K562 (cell line): ENCODE data around the gene GPR149. TPM values are rescaled to one million over a fixed set of nuclear protein-coding genes. Genes with fewer than 3 reads are reported as not detected.

Source experiments
- ATAC-seq: fragments of 200-7000 bp; cut with Tn5 transposase; 3 replicates; pipeline ENCODE4 v1.9.1; 2020; ENCODE audit warnings: moderate library complexity
- BruUV-seq: library from RNA; stranded (reverse); fragments of 400-500 nt; replicated peaks from 2 replicates; lab custom pipeline; 2021; lab: Mats Ljungman, UMichigan
- CTCF ChIA-PET: fragments of 300-600 bp; formaldehyde crosslinking; extraction: SDS; loops from one replicate; lab custom pipeline; 2021; ENCODE audit warnings: low intra/inter-chr PET ratio; lab: Yijun Ruan, JAX
- POLR2A ChIA-PET: fragments of 300-600, 350-650 bp; sonication (Branson Sonifier 250); formaldehyde crosslinking; extraction: SDS; loops from one replicate; lab custom pipeline; 2021; ENCODE audit warnings: antibody characterized with exemption, inconsistent platforms; lab: Yijun Ruan, JAX
- DNase-seq, 4 experiments: peaks; one replicate each; pipeline versions ENCODE4 v3.0.0 to v3.0.0-alpha.2; 2011 to 2018; ENCODE audit warnings: low spot score in 3 of 4, mixed read lengths in 3 of 4; ENCODE audit errors: extremely low read depth in 1 of 4
- FAIRE-seq: peaks from 2 replicates; lab custom pipeline; 2011; peaks lifted over from hg19 to GRCh38; lab: Jason Lieb, UNC
- H2AFZ ChIP-seq: 2 replicates; pipeline ENCODE4 v1.6.0; 2011; ENCODE audit warnings: low read depth, low read length, control low read depth, inconsistent platforms
- H3K27ac ChIP-seq: fragments of 200-600 bp; 3 replicates; pipeline ENCODE4 v1.8.0; 2011; ENCODE audit warnings: low read depth, mild to moderate bottlenecking, control low read depth, inconsistent platforms, low read length, moderate library complexity, mixed read lengths; ENCODE audit errors: extremely low read depth
- H3K27me3 ChIP-seq, 2 experiments: fragments of 300-600 bp in 1 of 2; 2 replicates in 1 of 2; 3 replicates in 1 of 2; pipeline versions ENCODE4 v1.6.0 to v1.8.0; 2011; ENCODE audit warnings: inconsistent platforms in 2 of 2, low read length in 2 of 2, mild to moderate bottlenecking in 1 of 2, mixed read lengths in 1 of 2, moderate library complexity in 1 of 2; ENCODE audit not compliant: control insufficient read depth in 2 of 2, insufficient read depth in 2 of 2
- H3K36me3 ChIP-seq: fragments of 300-600 bp; 3 replicates; pipeline ENCODE4 v1.8.0; 2011; ENCODE audit warnings: mild to moderate bottlenecking, low read length, inconsistent platforms; ENCODE audit not compliant: control insufficient read depth, insufficient read depth
- H3K4me1 ChIP-seq, 2 experiments: fragments of 200-600 bp in 1 of 2; replicated peaks in 1 of 2; 2 replicates in 1 of 2; 3 replicates in 1 of 2; pipeline versions ENCODE4 v1.5.1 to v1.8.0; 2011; ENCODE audit warnings: inconsistent platforms in 2 of 2, low read length in 2 of 2, mild to moderate bottlenecking in 1 of 2, mixed read lengths in 1 of 2, moderate library complexity in 1 of 2; ENCODE audit not compliant: control insufficient read depth in 2 of 2, insufficient read depth in 2 of 2
- H3K4me2 ChIP-seq: 2 replicates; pipeline ENCODE4 v1.6.1; 2011; ENCODE audit warnings: low read length, control low read depth, inconsistent platforms, mixed read lengths; ENCODE audit not compliant: insufficient read depth
- H3K4me3 ChIP-seq: fragments of 200-600 bp; sonication (generic), shearing (Covaris generic); 2 replicates; pipeline ENCODE4 v1.5.1; 2016; ENCODE audit warnings: control low read depth, inconsistent platforms
- H3K79me2 ChIP-seq: fragments of 200-600 bp; 3 replicates; pipeline ENCODE4 v1.8.0; 2011; ENCODE audit warnings: low read length, inconsistent platforms; ENCODE audit not compliant: control insufficient read depth, insufficient read depth
- H3K9ac ChIP-seq, 2 experiments: 2 replicates each; pipeline versions ENCODE4 v1.6.0 to v1.6.1; 2011; ENCODE audit warnings: low read depth in 2 of 2, low read length in 2 of 2, control low read depth in 1 of 2, inconsistent platforms in 1 of 2, mild to moderate bottlenecking in 1 of 2, mixed read lengths in 1 of 2; ENCODE audit not compliant: insufficient read depth in 1 of 2
- H3K9me1 ChIP-seq: one replicate; pipeline ENCODE4 v1.6.0; 2011; ENCODE audit warnings: inconsistent platforms, mild to moderate bottlenecking, low read length, moderate library complexity; ENCODE audit not compliant: control insufficient read depth, insufficient read depth
- H3K9me3 ChIP-seq: replicated peaks from 2 replicates; pipeline ENCODE4 v1.5.1; 2011; ENCODE audit warnings: low read depth, low read length, inconsistent platforms; ENCODE audit not compliant: control insufficient read depth, insufficient read depth
- H4K20me1 ChIP-seq: replicated peaks from 2 replicates; pipeline ENCODE4 v1.6.1; 2011; ENCODE audit warnings: low read length, inconsistent platforms, mixed read lengths; ENCODE audit not compliant: control insufficient read depth, insufficient read depth
- ILF3 ChIP-seq: fragments of 450-650 bp; IDR thresholded peaks from 2 replicates; pipeline ENCODE4 v1.6.1; 2018; ENCODE audit warnings: antibody characterized with exemption, mild to moderate bottlenecking, moderate library complexity, borderline replicate concordance
- RBM34 ChIP-seq: fragments of 200-400 bp; formaldehyde crosslinking; IDR thresholded peaks from 2 replicates; pipeline ENCODE4 v1.6.1; 2018; ENCODE audit warnings: low read length, borderline replicate concordance; ENCODE audit not compliant: insufficient read depth
- WGBS: fragments of 100-300 bp; shearing (Covaris generic); methylation state at CpG from one replicate; pipeline ENCODE4 v1.1.6; 2016; ENCODE audit warnings: low coverage, mixed read lengths; ENCODE audit not compliant: insufficient coverage; ENCODE audit errors: missing lambda C conversion rate; 5-methylcytosine and 5-hydroxymethylcytosine counted together
- in situ Hi-C: fragments of 300-500 bp; cut with MboI; formaldehyde crosslinking; loops from 4 replicates; pipeline ENCODE4 v1.15.0; 2018; ENCODE audit warnings: inconsistent platforms, mixed read lengths
- intact Hi-C: fragments of 100-400 bp; cut with micrococcal nuclease; formaldehyde crosslinking; loops from 2 replicates; pipeline ENCODE4 v1.14.2; 2022
- polyA plus RNA-seq, 8 experiments: library from polyadenylated mRNA; depleted of rRNA in 4 of 8; stranded (reverse) in 5 of 8; unstranded in 3 of 8; fragments of >200 nt; fragmentation: Nextera tagmentation in 2 of 8; fragmentation: Illumina TruSeq in 1 of 8; extraction: Ambion mirVana in 2 of 8; extraction: Trizol in 1 of 8; gene quantifications; 2 replicates each; pipeline versions ENCODE4 v1.2.1 to v1.2.3, GENCODE V29; 2011 to 2014; ENCODE audit warnings: inconsistent platforms in 1 of 8, missing spikeins in 1 of 8
- total RNA-seq, 7 experiments: library from RNA; depleted of rRNA in 6 of 7; stranded (reverse); fragments of >200 nt in 6 of 7; fragmentation: Illumina TruSeq in 2 of 7; extraction: Trizol in 2 of 7; gene quantifications; 2 replicates each; pipeline versions ENCODE4 v1.2.1 to v1.2.3, GENCODE V29; 2011 to 2021; ENCODE audit warnings: low replicate concordance in 1 of 7
- TF ChIP-seq, protein P1 (sequence below): fragments of 450-650 bp; IDR thresholded peaks from 2 replicates; pipeline ENCODE4 v1.6.1; 2017; ENCODE audit warnings: antibody characterized with exemption, mild to moderate bottlenecking
- TF ChIP-seq, protein P2 (sequence below), 3 experiments: fragments of 200-800 bp in 1 of 3; fragments of 250-450 bp in 1 of 3; fragments of 450-650 bp in 1 of 3; sonication (Bioruptor Pico) in 1 of 3; sonication (Bioruptor generic) in 1 of 3; formaldehyde crosslinking in 1 of 3; IDR thresholded peaks; 2 replicates each; pipeline versions ENCODE4 v1.6.1 to v1.8.0; 2016 to 2022; ENCODE audit warnings: mild to moderate bottlenecking in 2 of 3, missing genetic modification characterization in 2 of 3, missing compliant biosample characterization in 1 of 3, moderate library complexity in 1 of 3

The GPR149 gene
- total and polyA plus RNA-seq, 9 of the 15 experiments (the other 6 are each of a cell fraction or from before 2014, with no cell fraction given) = not detected

DNA sequence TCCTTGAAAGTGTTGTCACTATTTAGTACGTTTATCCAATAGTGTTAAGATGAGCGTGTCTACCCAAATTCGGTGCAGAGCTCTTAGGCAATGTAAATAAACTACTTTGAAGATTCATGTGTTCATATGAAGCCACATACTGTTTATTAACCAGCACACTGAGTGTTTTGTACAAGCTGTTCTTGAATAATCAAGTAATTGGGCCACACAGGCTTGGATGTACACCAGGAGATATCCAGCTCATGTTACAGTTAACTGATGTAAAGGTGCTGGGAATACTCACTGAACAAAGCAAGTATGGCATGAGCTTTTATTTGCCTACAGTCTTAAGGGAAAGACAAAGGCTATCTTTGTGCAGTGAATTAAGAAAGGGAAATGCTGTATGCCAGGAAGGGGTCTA is 105.1 kb downstream of the GPR149 start:
- Histone ChIP-seq H3K4me1 (peaks cover 5 to 20% of the 10 kb centered on the region in 2 experiments; a peak in 3 of 5 replicates), H3K27me3 (no peaks in the 10 kb centered on the region), H2AFZ (peak overlapping the region; percentile 92), H3K4me2 (peak overlapping the region; percentile 99), H3K79me2 (peaks cover 51% of the 10 kb centered on the region), H3K9me1 (no peaks in the 10 kb centered on the region), H4K20me1 (0 out of 2 replicates have a peak, but pooled peaks cover 3% of the 10 kb centered on the region), H3K4me3 (peak overlapping the region; percentile 90), H3K36me3 (peaks cover 13% of the 10 kb centered on the region), H3K9me3 (no peaks in the 10 kb centered on the region), H3K9ac (peak overlapping the region in 1 of 2 experiments; percentile 97; a peak in 2 of 4 replicates), H3K27ac (peak overlapping the region; percentile 81)
- TSS peak; percentile 96 for BruUV-seq
- TF ChIP-seq RBM34 (no peak), ILF3 (no peak)
- TF ChIP-seq, protein P1, sequence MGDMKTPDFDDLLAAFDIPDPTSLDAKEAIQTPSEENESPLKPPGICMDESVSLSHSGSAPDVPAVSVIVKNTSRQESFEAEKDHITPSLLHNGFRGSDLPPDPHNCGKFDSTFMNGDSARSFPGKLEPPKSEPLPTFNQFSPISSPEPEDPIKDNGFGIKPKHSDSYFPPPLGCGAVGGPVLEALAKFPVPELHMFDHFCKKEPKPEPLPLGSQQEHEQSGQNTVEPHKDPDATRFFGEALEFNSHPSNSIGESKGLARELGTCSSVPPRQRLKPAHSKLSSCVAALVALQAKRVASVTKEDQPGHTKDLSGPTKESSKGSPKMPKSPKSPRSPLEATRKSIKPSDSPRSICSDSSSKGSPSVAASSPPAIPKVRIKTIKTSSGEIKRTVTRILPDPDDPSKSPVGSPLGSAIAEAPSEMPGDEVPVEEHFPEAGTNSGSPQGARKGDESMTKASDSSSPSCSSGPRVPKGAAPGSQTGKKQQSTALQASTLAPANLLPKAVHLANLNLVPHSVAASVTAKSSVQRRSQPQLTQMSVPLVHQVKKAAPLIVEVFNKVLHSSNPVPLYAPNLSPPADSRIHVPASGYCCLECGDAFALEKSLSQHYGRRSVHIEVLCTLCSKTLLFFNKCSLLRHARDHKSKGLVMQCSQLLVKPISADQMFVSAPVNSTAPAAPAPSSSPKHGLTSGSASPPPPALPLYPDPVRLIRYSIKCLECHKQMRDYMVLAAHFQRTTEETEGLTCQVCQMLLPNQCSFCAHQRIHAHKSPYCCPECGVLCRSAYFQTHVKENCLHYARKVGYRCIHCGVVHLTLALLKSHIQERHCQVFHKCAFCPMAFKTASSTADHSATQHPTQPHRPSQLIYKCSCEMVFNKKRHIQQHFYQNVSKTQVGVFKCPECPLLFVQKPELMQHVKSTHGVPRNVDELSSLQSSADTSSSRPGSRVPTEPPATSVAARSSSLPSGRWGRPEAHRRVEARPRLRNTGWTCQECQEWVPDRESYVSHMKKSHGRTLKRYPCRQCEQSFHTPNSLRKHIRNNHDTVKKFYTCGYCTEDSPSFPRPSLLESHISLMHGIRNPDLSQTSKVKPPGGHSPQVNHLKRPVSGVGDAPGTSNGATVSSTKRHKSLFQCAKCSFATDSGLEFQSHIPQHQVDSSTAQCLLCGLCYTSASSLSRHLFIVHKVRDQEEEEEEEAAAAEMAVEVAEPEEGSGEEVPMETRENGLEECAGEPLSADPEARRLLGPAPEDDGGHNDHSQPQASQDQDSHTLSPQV = 0 out of 2 replicates have a peak, but pooled peaks have one; percentile 3
- TF ChIP-seq, protein P2, sequence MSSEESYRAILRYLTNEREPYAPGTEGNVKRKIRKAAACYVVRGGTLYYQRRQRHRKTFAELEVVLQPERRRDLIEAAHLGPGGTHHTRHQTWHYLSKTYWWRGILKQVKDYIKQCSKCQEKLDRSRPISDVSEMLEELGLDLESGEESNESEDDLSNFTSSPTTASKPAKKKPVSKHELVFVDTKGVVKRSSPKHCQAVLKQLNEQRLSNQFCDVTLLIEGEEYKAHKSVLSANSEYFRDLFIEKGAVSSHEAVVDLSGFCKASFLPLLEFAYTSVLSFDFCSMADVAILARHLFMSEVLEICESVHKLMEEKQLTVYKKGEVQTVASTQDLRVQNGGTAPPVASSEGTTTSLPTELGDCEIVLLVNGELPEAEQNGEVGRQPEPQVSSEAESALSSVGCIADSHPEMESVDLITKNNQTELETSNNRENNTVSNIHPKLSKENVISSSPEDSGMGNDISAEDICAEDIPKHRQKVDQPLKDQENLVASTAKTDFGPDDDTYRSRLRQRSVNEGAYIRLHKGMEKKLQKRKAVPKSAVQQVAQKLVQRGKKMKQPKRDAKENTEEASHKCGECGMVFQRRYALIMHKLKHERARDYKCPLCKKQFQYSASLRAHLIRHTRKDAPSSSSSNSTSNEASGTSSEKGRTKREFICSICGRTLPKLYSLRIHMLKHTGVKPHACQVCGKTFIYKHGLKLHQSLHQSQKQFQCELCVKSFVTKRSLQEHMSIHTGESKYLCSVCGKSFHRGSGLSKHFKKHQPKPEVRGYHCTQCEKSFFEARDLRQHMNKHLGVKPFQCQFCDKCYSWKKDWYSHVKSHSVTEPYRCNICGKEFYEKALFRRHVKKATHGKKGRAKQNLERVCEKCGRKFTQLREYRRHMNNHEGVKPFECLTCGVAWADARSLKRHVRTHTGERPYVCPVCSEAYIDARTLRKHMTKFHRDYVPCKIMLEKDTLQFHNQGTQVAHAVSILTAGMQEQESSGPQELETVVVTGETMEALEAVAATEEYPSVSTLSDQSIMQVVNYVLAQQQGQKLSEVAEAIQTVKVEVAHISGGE (CRISPR knock-in tag; IDR thresholded peaks at IDR 0.05) = no peak
- ATAC-seq = no peak
- WGBS = 22% methylated on average over 3 of the region's 3 CpGs
- FAIRE-seq = no peak
- in situ Hi-C loops = loop anchor here (25.0 kb wide), 1 partner anchor 1537 kb away; the partner anchor contains the start of genes GMPS and SLC33A1
- intact Hi-C loops = no loop called here
- DNase-seq = peak in 1 of 4 experiments; percentile 31
- CTCF ChIA-PET = no interaction called here
- POLR2A ChIA-PET = interaction anchor here (0.5 to 0.9 kb wide), 3 partner anchors 8 to 1847 kb away, joined by 3 read pairs; no protein-coding TSS in a partner anchor
